H1 (cell line): ENCODE results near the gene ESYT2. TPM values are rescaled to one million over a fixed set of nuclear protein-coding genes. Genes with fewer than 3 reads are reported as not detected.
A peak's percentile ranks its signal among the peaks of the same experiment; 100 is the strongest.

ENCODE experiments used
- CTCF ChIA-PET: fragments of 300-600 bp; sonication (Branson Sonifier 250); formaldehyde crosslinking; loops from one replicate; lab custom pipeline; 2021; ENCODE audit not compliant: partially characterized antibody; lab: Charles Lee
- POLR2A ChIA-PET: fragments of 300-600 bp; sonication (Branson Sonifier 250); formaldehyde crosslinking; loops from one replicate; lab custom pipeline; 2021; ENCODE audit warnings: inconsistent platforms; ENCODE audit not compliant: partially characterized antibody; lab: Charles Lee
- DNase-seq, 2 experiments: peaks; one replicate each; pipeline versions ENCODE4 v3.0.0 to v3.0.0-alpha.2; 2010 to 2022; ENCODE audit warnings: low spot score in 2 of 2, low read depth in 1 of 2, mixed read lengths in 1 of 2
- FAIRE-seq: peaks from 2 replicates; lab custom pipeline; 2011; peaks lifted over from hg19 to GRCh38; lab: Jason Lieb, UNC
- H2AFZ ChIP-seq: 2 replicates; pipeline ENCODE4 v1.8.1; 2012; ENCODE audit warnings: low read length, inconsistent platforms
- H2AK5ac ChIP-seq: 2 replicates; pipeline ENCODE4 v1.6.1; 2013; ENCODE audit warnings: low read depth, low read length
- H2BK120ac ChIP-seq: replicated peaks from 2 replicates; pipeline ENCODE3; 2013; ENCODE audit warnings: low read depth, low read length, inconsistent platforms
- H2BK12ac ChIP-seq: 2 replicates; pipeline ENCODE4 v1.6.1; 2013; ENCODE audit warnings: low read depth, low read length
- H2BK15ac ChIP-seq: 2 replicates; pipeline ENCODE4 v1.6.1; 2013; ENCODE audit warnings: low read length
- H2BK20ac ChIP-seq: 2 replicates; pipeline ENCODE4 v1.6.1; 2013; ENCODE audit warnings: low read length
- H2BK5ac ChIP-seq: 2 replicates; pipeline ENCODE4 v1.6.1; 2013; ENCODE audit warnings: low read depth, low read length
- H3K14ac ChIP-seq: 2 replicates; pipeline ENCODE4 v1.6.1; 2013; ENCODE audit warnings: inconsistent platforms; ENCODE audit not compliant: insufficient read length
- H3K18ac ChIP-seq: 2 replicates; pipeline ENCODE4 v1.6.1; 2013; ENCODE audit warnings: low read length; ENCODE audit errors: extremely low read depth
- H3K23ac ChIP-seq: 2 replicates; pipeline ENCODE4 v1.6.1; 2013; ENCODE audit warnings: inconsistent platforms; ENCODE audit not compliant: insufficient read length
- H3K23me2 ChIP-seq: 2 replicates; pipeline ENCODE4 v1.6.1; 2013; ENCODE audit warnings: low read depth, low read length
- H3K27ac ChIP-seq: 2 replicates; pipeline ENCODE4 v1.6.1; 2011; ENCODE audit warnings: low read depth, low read length, inconsistent platforms
- H3K27me3 ChIP-seq, 4 experiments: replicated peaks in 1 of 4; 1 replicate in 1 of 4; 2 replicates in 3 of 4; pipeline versions ENCODE4 v1.6.1 to v1.8.1; 2011 to 2013; ENCODE audit warnings: low read length in 3 of 4, mild to moderate bottlenecking in 3 of 4, inconsistent platforms in 2 of 4, mixed read lengths in 2 of 4, moderate library complexity in 1 of 4; ENCODE audit not compliant: control insufficient read depth in 3 of 4, insufficient read depth in 3 of 4; ENCODE audit errors: extremely low read depth in 1 of 4
- H3K36me3 ChIP-seq, 4 experiments: 2 replicates each; pipeline versions ENCODE4 v1.6.1 to v1.8.1; 2011 to 2013; ENCODE audit warnings: mild to moderate bottlenecking in 4 of 4, low read length in 3 of 4, moderate library complexity in 2 of 4, control low read depth in 1 of 4, inconsistent platforms in 1 of 4; ENCODE audit not compliant: insufficient read depth in 4 of 4, control insufficient read depth in 2 of 4
- H3K4ac ChIP-seq: replicated peaks from 2 replicates; pipeline ENCODE3; 2013; ENCODE audit warnings: low read length, low read depth, mixed read lengths, inconsistent platforms; ENCODE audit not compliant: insufficient read length
- H3K4me1 ChIP-seq, 4 experiments: replicated peaks in 1 of 4; 1 replicate in 1 of 4; 2 replicates in 3 of 4; pipeline versions ENCODE4 v1.6.1 to v1.8.1; 2011 to 2013; ENCODE audit warnings: low read length in 3 of 4, inconsistent platforms in 2 of 4, mixed read lengths in 1 of 4; ENCODE audit not compliant: insufficient read depth in 4 of 4, control insufficient read depth in 3 of 4
- H3K4me2 ChIP-seq, 2 experiments: 2 replicates each; pipeline versions ENCODE4 v1.6.1 to v1.8.1; 2011 to 2013; ENCODE audit warnings: low read depth in 2 of 2, low read length in 2 of 2, control low read depth in 1 of 2, inconsistent platforms in 1 of 2, mild to moderate bottlenecking in 1 of 2; ENCODE audit not compliant: insufficient read depth in 1 of 2
- H3K4me3 ChIP-seq, 4 experiments: fragments of 200-600, 300-600 bp in 1 of 4; sonication (generic), shearing (Covaris generic), sonication (Bioruptor Twin) in 1 of 4; 2 replicates each; pipeline versions ENCODE4 v1.5.1 to v1.8.1; 2011 to 2016; ENCODE audit warnings: low read length in 4 of 4, low read depth in 3 of 4, control low read depth in 2 of 4, inconsistent platforms in 2 of 4, mild to moderate bottlenecking in 2 of 4, mixed read lengths in 1 of 4, moderate library complexity in 1 of 4; ENCODE audit not compliant: insufficient read depth in 2 of 4; ENCODE audit errors: extremely low read depth in 1 of 4
- H3K56ac ChIP-seq: replicated peaks from 2 replicates; pipeline ENCODE3; 2013; ENCODE audit warnings: low read depth, mild to moderate bottlenecking, mixed read lengths, low read length, inconsistent platforms; ENCODE audit not compliant: insufficient read length
- H3K79me1 ChIP-seq: 2 replicates; pipeline ENCODE4 v1.6.1; 2013; ENCODE audit warnings: low read depth, low read length, control low read depth
- H3K79me2 ChIP-seq, 2 experiments: 2 replicates each; pipeline versions ENCODE4 v1.6.1 to v1.8.1; 2012 to 2013; ENCODE audit warnings: low read length in 2 of 2, mild to moderate bottlenecking in 2 of 2, inconsistent platforms in 1 of 2; ENCODE audit not compliant: insufficient read depth in 2 of 2, control insufficient read depth in 1 of 2
- H3K9ac ChIP-seq, 4 experiments: replicated peaks in 1 of 4; 1 replicate in 1 of 4; 2 replicates in 3 of 4; pipeline versions ENCODE4 v1.6.1 to v1.8.1; 2011 to 2013; ENCODE audit warnings: low read depth in 3 of 4, low read length in 3 of 4, control low read depth in 2 of 4, mild to moderate bottlenecking in 2 of 4, moderate library complexity in 2 of 4, inconsistent platforms in 1 of 4; ENCODE audit errors: extremely low read depth in 1 of 4
- H3K9me3 ChIP-seq, 2 experiments: 2 replicates each; pipeline versions ENCODE4 v1.6.1 to v1.8.1; 2012 to 2013; ENCODE audit warnings: mild to moderate bottlenecking in 2 of 2, moderate library complexity in 2 of 2, control low read depth in 1 of 2, inconsistent platforms in 1 of 2, low read depth in 1 of 2, low read length in 1 of 2, mixed read lengths in 1 of 2; ENCODE audit not compliant: insufficient read depth in 2 of 2
- H4K20me1 ChIP-seq, 2 experiments: replicated peaks in 1 of 2; 2 replicates each; pipeline versions ENCODE3 to v1.8.1; 2011 to 2013; ENCODE audit warnings: inconsistent platforms in 2 of 2, low read length in 2 of 2, mild to moderate bottlenecking in 1 of 2; ENCODE audit not compliant: insufficient read depth in 2 of 2, control insufficient read depth in 1 of 2
- H4K5ac ChIP-seq: 2 replicates; pipeline ENCODE4 v1.6.1; 2013; ENCODE audit warnings: low read length, low read depth, mixed read lengths, inconsistent platforms; ENCODE audit not compliant: insufficient read length
- H4K8ac ChIP-seq: 2 replicates; pipeline ENCODE4 v1.8.0; 2013; ENCODE audit warnings: mild to moderate bottlenecking, moderate library complexity, low read length, inconsistent platforms; ENCODE audit not compliant: insufficient read depth; ENCODE audit errors: extremely low read depth
- H4K91ac ChIP-seq: replicated peaks from 2 replicates; pipeline ENCODE3; 2013; ENCODE audit warnings: low read length, mixed read lengths, inconsistent platforms; ENCODE audit not compliant: insufficient read length
- ASH2L ChIP-seq: fragments of 200-600, 300-600 bp; sonication (generic); IDR thresholded peaks from one replicate; pipeline ENCODE4 v1.7.1; 2017; ENCODE audit warnings: low read length
- BACH1 ChIP-seq: IDR thresholded peaks from 2 replicates; pipeline ENCODE4 v1.6.1; 2012; ENCODE audit warnings: low read length, improper control_type of control experiment
- EGR1 ChIP-seq: IDR thresholded peaks from 2 replicates; pipeline ENCODE4 v1.6.1; 2011; ENCODE audit warnings: low read depth, low read length, borderline replicate concordance
- EP300 ChIP-seq, 2 experiments: IDR thresholded peaks; 1 replicate in 1 of 2; 2 replicates in 1 of 2; pipeline ENCODE4 v1.6.1; 2011 to 2012; ENCODE audit warnings: low read depth in 2 of 2, low read length in 2 of 2, mild to moderate bottlenecking in 2 of 2, borderline replicate concordance in 1 of 2, inconsistent platforms in 1 of 2, moderate library complexity in 1 of 2
- JUND ChIP-seq: IDR thresholded peaks from 2 replicates; pipeline ENCODE4 v1.6.1; 2011; ENCODE audit warnings: mild to moderate bottlenecking, improper control_type of control experiment, low read length
- KDM1A ChIP-seq: fragments of 200-600, 300-600 bp; sonication (generic); IDR thresholded peaks from 2 replicates; pipeline ENCODE4 v1.7.1; 2016; ENCODE audit warnings: mild to moderate bottlenecking, low read length, borderline replicate concordance
- KDM4A ChIP-seq: IDR thresholded peaks from one replicate; pipeline ENCODE4 v1.7.1; 2012; ENCODE audit warnings: low read depth, mild to moderate bottlenecking, moderate library complexity, low read length, inconsistent platforms; ENCODE audit not compliant: severe bottlenecking
- NANOG ChIP-seq: IDR thresholded peaks from 2 replicates; pipeline ENCODE4 v1.6.1; 2011; ENCODE audit warnings: low read length, low read depth, mild to moderate bottlenecking, inconsistent platforms; ENCODE audit not compliant: insufficient read depth, poor library complexity, severe bottlenecking
- SP2 ChIP-seq: IDR thresholded peaks from 2 replicates; pipeline ENCODE4 v1.6.1; 2012; ENCODE audit warnings: mild to moderate bottlenecking, low read length, inconsistent platforms
- TAF7 ChIP-seq: optimal IDR thresholded peaks from 2 replicates; pipeline ENCODE3; 2011; ENCODE audit warnings: low read depth, mild to moderate bottlenecking, inconsistent platforms, low read length, moderate library complexity, borderline replicate concordance
- USF2 ChIP-seq: IDR thresholded peaks from 2 replicates; pipeline ENCODE4 v1.6.1; 2011; ENCODE audit warnings: low read length, improper control_type of control experiment
- WGBS, 2 experiments: shearing (Covaris generic) in 1 of 2; methylation state at CpG; one replicate each; pipeline versions ENCODE4 v1.1.6 to v1.1.7; 2013 to 2015; ENCODE audit warnings: low lambda C conversion rate in 2 of 2, mixed read lengths in 2 of 2, inconsistent platforms in 1 of 2, low coverage in 1 of 2, missing lambda C conversion rate in 1 of 2; ENCODE audit not compliant: insufficient replicate concordance in 2 of 2, insufficient coverage in 1 of 2, insufficient read length in 1 of 2; ENCODE audit errors: extremely low coverage in 1 of 2, missing lambda C conversion rate in 1 of 2; 5-methylcytosine and 5-hydroxymethylcytosine counted together
- polyA plus RNA-seq, 7 experiments: library from polyadenylated mRNA; depleted of rRNA in 3 of 7; stranded (reverse) in 5 of 7; unstranded in 2 of 7; fragments of >200 nt in 5 of 7; fragments of 200-250 nt in 2 of 7; gene quantifications; 1 replicate in 5 of 7; 2 replicates in 1 of 7; 4 replicates in 1 of 7; pipeline versions ENCODE4 v1.2.1 to v1.2.3, GENCODE V29; 2011 to 2013; ENCODE audit warnings: missing spikeins in 2 of 7, mixed read lengths in 2 of 7
- total RNA-seq: library from RNA; stranded (reverse); fragmentation: NEBNext Ultra II Directional; extraction: Animal tissue kit (Norgen Biotek cat#: 25700); gene quantifications from 2 replicates; pipeline ENCODE4 v1.2.1, GENCODE V29; 2021

The ESYT2 gene
- total and polyA plus RNA-seq, 2 of the 8 experiments (the other 6 are each of a cell fraction or from before 2014, with no cell fraction given), result 27.0 to 37.5 TPM

- CTCF ChIA-PET, result interaction anchor here (2.2 to 2.4 kb wide), 2 partner anchors 11 to 34 kb away, joined by 9 read pairs; no protein-coding TSS in a partner anchor
- TF ChIP-seq BACH1 (no peak), USF2 (no peak), EGR1 (no peak), KDM1A (no peak), ASH2L (no peak), SP2 (no peak), KDM4A (no peak), TAF7 (no peak), EP300 (IDR thresholded peaks at IDR 0.05; ENCODE audit: borderline replicate concordance in 1 of 2, low read depth in 2 of 2, low read length in 2 of 2) (no peak), NANOG (no peak), JUND (no peak)
Observed at GRCh38 chr7:158729646-158730382, 99.5 kb downstream of the ESYT2 start.

More at GRCh38 chr7:158729646-158730382, 99.5 kb downstream of the ESYT2 start:
- no peak overlapping the region for H2BK120ac ChIP-seq
- no peak overlapping the region; the same call in 1 of the 2 replicates for H2AK5ac ChIP-seq
- H3K27me3 ChIP-seq, result no peaks in the 10 kb centered on the region
- no peak overlapping the region for H2BK5ac ChIP-seq
- H3K23me2 ChIP-seq, result no peaks in the 10 kb centered on the region
- no peak overlapping the region for H3K4ac ChIP-seq
- no peaks in the 10 kb centered on the region for H3K9me3 ChIP-seq
- POLR2A ChIA-PET, result interaction anchor here (1.1 to 2.2 kb wide), 3 partner anchors 20 to 28 kb away, joined by 3 to 8 read pairs (median 5); partner anchors contain the start of gene NCAPG2
- peaks cover 0 to 3% (median 0%) of the 10 kb centered on the region in 4 experiments; a peak in 1 of 8 replicates for H3K36me3 ChIP-seq
- no peak overlapping the region for H2AFZ ChIP-seq
- no peak overlapping the region for H3K14ac ChIP-seq
- no peak overlapping the region for H3K23ac ChIP-seq
- H4K91ac ChIP-seq, result peak overlapping the region; percentile 49
- H3K56ac ChIP-seq, result no peak overlapping the region
- no peak overlapping the region for H2BK15ac ChIP-seq
- H2BK20ac ChIP-seq, result no peak overlapping the region
- FAIRE-seq (no peak), DNase-seq (peak in 1 of 2 experiments; percentile 33)
- no peaks in the 10 kb centered on the region for H3K79me2 ChIP-seq
- H3K27ac ChIP-seq, result no peak overlapping the region
- no peak overlapping the region for H3K4me2 ChIP-seq
- no peaks in the 10 kb centered on the region for H4K20me1 ChIP-seq
- no peak overlapping the region for H3K4me3 ChIP-seq
- peaks cover 0 to 7% (median 2%) of the 10 kb centered on the region in 4 experiments; a peak in 3 of 7 replicates for H3K4me1 ChIP-seq
- peak overlapping the region; percentile 9; the same call in 1 of the 2 replicates for H3K18ac ChIP-seq
- H3K79me1 ChIP-seq, result no peaks in the 10 kb centered on the region
- no peak overlapping the region for H3K9ac ChIP-seq
- H4K8ac ChIP-seq, result no peak overlapping the region
- peak overlapping the region; percentile 29; the same call in 1 of the 2 replicates for H2BK12ac ChIP-seq
- H4K5ac ChIP-seq, result no peak overlapping the region
- WGBS, 2 experiments, result 88% methylated on average over 4 of the region's 7 CpGs; no CpG with 5 or more reads in 1 of the 2 experiments
